OCI-M2 (cell line): Measurements from ENCODE around the gene RTL5.

ENCODE experiments used
- DNase-seq: peaks from one replicate; lab custom pipeline; 2025; ENCODE audit not compliant: unreplicated experiment; lab: John Stamatoyannopoulos, UW

RTL5 gene

GRCh38 chrX:72079607-72080006 is 52.1 kb downstream of the RTL5 start:
- no peak for DNase-seq

- DNase-seq, result no peak
These were observed 53.3 kb downstream of the RTL5 start for GRCh38 chrX:72078411-72078810.
